ENCODE data around the gene DYNLT4.

GRCh38 chr1:44830900-44831304 is 23.8 kb upstream of the DYNLT4 start:
- no peak for TF ChIP-seq CTCF (IDR thresholded peaks at IDR 0.05)
- no peak for TF ChIP-seq POLR2A (IDR thresholded peaks at IDR 0.05)

Measured in thyroid gland (tissue), 4 donors.